HG03097 (cell line): ENCODE measurements around the gene UBE3A.
"Not testable (repeated sequence)": the region's sequence is repeated elsewhere in the genome, so short reads cannot be mapped to it uniquely, and the experiment has no call there.

Source experiments
- ATAC-seq: cut with Tn5 transposase; IDR thresholded peaks from one replicate; pipeline ENCODE4 v1.9.1; 2021; ENCODE audit not compliant: unreplicated experiment, low FRiP score

UBE3A gene

DNA sequence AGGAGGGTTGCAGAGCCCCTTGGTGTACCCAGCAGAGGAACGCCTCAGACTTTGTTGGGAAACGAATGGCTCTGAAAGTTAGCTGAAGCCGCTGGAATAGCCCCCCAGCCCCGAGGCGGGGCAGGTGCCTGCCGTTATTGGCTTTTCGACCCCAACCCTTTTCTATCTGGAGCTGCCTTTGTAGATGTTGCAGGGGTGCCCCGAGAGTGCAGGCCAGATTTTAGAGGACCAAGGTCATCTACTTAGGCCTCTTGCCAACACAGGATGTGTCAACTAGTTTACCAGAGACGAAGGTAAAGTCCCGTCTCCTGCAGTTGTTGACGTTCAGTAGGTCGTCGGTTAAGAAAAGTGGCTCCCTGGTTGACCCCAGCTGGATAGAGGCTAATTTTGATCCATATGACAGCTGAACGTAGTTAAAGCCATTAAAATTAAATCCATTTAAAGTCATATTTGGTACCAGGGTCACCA is 579 bp upstream of the UBE3A start:
- peak; percentile 4 for ATAC-seq

DNA sequence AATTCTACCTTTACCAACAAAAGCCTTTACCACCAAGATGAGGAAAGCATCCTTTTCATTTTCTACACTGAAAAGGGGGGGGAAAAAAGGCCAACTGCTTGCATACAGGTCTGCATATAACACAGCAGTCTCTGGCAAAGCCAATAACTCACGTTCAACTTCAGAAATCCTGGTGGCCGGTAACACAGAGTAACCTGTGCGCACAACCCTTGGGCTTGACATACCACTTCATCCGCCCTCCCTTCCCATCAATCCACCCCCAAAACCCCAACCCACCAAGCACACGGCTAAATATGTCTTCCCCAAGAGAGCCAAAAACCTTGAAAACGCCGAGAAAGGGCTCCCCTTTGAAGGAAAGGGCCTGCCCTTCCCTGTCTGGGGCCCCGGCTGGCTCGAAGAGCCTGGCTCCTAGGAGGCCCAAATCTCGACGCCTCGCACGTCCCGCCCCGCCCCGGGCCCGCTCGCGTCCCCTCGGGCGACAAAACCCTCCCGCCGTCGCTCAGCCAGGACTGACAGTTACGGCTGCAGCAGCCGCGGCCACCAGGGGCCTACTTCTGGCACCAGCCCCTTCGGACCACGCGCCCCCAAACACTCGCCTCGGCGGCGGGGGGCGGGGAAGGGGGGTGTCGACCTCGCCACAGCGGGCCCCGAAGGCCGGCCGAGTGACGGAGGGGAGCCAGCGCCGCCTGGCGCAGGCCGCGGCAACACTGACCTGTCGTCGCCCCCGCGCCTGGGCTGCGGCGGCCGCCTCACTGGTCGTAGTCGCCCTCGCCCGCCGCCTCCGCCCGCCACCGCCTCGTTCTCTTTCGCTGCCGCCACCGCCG is 835 bp downstream of the UBE3A start:
- ATAC-seq, result peak; percentile 47

DNA sequence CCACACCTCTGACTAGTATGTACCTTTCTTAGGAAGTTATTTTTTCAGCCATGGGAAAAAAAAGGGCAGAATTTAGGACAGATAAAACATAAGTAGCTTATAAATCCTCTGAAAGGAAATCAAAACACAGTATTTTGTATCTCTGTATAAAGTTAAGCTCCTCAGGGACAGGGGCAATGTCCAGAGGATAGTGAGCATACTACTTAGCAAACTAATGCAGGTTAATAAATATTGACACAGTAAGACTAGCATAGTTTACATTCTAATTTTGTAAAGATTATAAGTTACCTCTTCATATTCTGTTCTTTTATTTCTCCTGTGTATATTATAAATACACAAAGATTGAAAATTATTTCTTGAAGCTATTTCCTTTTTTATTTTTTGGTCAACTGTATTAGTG is 2.1 kb downstream of the UBE3A start:
- no peak for ATAC-seq

DNA sequence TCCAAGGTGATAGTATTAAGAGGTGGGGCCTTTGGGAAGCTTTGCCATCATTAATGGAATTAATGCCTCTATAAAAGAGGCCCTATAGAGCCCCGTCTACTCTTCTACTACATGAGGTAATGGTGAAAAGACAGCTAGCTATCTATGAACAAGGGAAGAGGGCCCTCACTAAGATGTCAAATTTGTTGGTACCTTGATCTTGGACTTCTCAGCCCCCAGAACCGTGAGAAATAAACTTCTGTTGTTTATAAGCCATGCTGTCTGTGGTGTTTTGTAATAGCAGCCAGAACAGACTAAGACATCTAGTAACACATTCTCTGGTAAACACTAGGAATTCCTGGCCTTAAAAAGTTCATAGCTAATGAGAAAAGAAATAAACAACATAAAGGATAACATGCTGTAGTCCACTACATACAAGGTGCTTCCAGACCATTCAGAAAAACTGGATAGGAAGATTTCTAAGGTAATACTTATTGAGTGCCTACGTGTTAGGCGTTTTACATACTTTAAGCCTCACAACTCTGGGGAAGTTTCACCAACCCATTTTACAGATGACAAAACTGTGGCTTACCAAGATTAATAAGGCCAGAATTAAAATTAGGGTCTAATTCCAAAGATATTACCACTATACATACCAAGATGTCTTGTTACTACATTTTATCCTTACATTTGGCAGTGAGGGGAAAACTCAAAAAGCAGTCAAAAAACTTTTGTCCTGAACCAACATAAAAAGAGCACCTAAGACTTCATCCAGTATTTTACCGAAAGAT is 3.2 kb downstream of the UBE3A start:
- ATAC-seq, result no peak

DNA sequence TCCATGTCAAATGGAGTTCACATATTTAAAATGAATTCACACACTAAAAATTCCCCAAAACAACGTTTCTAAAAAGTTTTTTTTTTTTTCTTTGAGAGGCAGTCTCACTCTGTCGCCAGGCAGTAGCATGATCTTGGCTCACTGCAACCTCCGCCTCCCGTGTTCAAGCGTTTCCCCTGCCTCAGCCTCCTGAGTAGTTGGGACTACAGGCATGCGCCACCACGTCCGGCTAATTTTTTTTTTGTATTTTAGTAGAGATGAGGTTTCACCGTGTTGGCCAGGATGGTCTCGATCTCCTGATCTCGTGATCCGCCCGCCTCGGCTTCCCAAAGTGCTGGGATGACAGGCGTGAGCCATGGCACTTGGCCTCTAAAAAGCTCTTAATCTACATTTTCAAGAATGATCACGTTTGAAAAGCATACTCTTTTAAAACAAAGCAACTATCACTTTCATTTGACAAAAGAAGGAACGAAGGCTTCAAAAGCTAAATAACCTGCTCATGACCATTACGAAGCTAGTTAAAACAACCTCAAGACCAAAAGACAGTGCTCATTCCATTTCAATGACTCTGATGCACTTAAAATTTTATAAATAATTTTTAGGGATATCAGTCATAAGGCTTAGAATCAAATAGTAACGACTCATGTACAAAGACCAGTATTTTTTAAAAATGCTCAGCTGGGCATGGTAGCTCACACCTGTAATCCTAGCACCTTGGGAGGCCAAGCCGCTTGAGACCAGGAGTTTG is 5.5 kb downstream of the UBE3A start:
- ATAC-seq, result no peak

DNA sequence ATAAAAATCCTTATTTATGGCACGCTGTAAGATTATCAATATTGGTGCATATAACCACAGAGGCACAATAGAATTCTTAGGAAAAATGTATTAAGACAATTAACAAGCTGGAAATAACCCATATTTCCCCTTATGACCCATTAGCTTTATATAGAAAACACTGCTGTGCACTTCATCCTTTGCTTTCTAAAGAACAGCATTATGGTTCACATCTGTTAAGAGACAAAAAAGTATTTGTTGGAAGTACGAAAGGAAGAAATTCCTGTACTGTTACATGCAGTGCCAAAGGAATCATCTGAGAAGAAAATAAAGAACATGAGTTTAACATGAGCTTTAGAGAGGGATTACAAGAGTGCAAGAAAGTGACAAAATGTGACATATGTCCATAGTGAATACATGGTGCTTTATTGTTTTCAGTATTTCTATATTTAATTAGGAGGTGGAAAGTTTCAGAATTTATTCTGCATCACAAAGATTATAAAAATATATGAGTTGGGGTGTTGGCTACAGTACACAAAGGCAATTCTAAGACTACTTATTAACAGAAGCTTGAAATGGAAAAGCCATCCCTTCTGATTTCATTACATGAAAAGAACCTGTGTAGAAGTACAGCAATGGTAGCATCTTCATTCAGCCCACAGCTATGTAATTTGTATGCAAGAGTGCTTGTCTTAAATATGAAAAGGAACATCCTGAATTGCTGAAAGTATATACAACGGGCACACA is 6.8 kb downstream of the UBE3A start:
- no peak for ATAC-seq

DNA sequence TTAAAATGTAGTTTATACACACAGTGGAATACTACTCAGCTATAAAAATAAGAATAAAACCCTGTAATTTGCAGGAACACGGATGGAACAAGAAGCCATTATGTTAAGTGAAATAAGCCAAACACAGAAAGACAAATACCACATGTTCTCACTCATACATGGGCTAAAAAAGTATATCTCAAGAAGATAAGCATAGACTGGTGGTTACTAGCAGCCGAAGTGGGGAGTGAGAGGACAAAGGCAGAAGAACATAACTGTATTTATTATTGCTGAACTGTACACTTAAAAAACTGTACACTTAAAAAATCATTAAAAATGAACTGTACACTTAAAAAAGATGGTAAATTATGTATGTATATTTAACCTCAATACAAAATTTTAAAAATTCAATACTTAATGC is 11.0 kb downstream of the UBE3A start:
- no peak for ATAC-seq

DNA sequence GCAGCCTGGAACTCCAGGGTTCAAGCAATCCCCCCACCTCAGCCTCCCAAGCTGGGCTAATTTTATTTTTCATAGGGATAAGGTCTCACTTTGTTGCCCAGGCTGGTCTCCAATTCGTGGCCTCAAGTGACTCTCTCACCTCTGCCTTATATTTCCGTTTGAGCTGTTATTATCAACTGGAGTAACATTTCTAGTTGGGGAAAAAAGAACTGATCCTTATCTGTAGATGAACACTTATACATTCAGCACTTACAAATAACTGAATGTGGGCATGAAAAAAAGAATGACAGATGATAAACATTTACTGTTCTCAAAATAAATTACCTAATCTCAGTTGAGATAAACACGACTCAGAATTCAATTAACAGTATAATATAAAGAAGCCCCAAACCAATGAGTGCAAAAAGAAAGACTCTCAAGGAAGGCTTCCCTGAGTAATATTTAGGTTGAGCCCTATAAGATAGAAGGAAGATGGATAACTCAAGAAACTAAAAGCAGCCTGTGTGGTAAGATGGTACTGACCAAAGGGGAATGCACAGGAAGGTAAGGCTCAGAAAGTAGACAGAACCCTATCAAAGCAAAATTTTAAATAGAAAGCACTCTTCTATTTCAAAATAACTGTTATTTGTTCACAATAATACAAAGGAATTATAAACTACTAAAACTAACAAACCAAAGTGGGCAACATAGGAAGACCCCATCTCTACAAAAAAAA is 11.8 kb downstream of the UBE3A start:
- no peak for ATAC-seq

DNA sequence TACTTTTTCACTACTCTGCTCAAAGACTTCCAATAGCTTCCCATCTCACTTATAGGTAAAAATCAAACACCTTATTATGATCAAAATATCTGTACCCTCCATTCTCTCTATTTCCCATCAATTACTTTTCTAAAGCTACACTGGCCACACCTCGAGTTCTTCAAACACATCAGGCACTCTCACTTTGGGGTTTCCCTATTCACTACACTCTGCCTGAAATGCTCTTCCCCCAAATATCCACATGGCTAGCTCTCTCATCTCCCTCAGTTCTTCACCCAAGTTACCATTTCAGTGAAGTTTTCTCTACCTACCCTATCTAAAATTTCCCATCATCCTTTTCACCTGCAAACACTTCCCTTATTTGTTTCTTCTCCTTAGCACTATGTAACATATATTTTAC is 14.8 kb downstream of the UBE3A start:
- no peak for ATAC-seq

DNA sequence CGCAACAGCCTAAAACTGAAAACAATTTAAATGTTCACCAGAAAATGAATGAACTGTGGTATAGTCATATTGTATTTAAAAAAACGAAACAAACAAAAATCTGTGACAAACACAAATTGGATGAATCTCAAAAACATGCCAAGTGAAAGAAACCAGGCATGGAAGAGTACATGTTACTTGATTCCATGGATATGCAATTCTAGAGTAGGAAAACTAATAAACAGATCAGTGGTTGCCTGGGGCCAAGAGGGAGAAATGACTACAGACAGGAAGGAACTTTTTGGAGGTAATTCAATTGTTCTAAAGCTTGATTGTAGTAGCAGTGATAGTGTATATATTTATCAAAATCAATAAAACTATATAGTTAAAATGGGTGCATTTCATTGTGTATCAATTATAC is 16.8 kb downstream of the UBE3A start:
- ATAC-seq, result no peak

DNA sequence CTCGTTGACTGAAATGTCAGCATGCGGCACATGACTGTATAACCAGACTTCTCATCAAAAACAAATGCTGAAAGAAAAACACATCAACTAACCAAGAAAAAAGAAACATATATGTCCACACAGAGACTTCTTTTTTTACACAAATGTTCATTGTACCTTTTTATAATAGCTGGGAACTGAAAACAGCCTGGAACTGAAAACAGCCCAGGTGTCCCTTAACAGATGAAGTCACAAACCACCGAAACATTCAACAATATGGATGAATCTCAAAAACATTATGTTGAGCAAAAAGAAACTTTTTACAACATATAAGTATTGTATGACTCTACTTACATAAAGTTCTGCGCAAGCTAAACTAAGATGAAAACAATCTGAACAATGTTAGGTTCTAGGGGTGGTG is 20.6 kb downstream of the UBE3A start:
- no peak for ATAC-seq

DNA sequence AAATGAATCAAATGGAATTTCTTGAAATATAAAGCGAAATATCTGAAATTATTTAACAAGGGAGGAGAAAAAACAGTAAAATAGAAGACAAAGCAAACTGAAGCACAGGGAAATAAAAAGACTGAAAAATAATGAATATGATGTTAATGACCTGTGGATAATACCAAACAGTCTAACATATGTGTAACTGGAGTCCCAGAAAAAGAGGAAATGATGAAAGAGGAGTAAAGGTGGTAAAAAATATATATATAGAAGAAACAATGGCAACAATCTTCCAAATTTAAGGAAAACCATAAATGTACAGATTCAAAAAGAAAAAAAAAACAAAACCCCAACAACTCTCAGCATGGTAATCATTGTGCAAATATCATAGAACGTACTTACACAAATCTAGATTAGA is 21.2 kb downstream of the UBE3A start:
- no peak for ATAC-seq

DNA sequence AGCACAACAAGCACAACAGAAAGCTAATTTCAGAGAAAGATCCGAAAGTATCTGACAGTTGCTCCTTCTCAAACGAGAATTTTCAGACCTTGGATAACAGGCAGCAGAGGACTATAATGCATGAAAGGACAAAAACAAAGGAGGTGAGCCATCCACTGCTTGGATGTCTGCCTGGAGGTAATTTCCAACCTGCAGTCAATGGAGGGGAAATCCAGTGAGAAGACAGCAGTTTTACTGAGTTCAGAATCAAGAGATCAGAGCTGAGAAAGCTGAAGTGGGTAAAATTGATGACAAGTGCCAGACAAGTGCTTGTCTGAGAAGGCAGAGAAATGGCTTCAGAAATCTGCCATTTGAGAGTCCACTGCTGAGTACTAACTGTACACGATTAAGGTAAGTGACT is 22.1 kb downstream of the UBE3A start:
- no peak for ATAC-seq

DNA sequence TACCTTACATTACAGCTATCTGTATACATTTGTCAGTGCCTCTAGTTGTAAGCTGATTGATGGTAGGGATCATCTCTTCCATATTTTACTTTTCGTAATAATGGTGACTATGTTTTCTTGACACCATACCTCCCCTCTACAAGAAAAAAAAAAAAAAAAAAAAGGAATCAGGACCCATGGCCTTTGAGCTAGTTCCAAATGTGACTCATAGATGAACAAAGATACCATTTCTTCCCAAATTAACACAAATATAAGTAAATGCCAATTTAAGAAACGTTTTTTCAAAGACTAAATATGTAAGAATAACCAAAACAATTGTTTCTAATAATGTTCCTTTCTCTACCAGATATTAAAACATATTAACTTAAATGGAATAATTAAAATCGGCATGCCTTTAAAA is 23.1 kb downstream of the UBE3A start:
- ATAC-seq, result no peak

DNA sequence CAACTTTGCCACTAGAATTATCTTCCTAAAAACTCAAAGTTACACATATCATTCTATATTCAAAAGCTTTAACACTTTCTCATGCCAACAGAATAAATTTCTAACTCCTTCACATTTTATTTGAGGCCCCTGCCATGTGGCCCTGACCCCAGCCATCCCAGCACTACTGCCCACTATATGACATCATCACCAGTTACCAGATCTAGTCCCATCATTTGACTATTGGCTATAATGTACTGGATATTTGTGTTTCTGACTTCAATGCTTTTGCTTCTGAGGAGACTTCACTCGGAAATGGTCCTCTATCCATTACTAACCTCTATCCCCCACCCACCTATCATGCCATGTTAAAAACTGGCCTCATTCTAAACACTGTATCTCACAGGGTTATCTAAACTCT is 23.6 kb downstream of the UBE3A start:
- no peak for ATAC-seq

DNA sequence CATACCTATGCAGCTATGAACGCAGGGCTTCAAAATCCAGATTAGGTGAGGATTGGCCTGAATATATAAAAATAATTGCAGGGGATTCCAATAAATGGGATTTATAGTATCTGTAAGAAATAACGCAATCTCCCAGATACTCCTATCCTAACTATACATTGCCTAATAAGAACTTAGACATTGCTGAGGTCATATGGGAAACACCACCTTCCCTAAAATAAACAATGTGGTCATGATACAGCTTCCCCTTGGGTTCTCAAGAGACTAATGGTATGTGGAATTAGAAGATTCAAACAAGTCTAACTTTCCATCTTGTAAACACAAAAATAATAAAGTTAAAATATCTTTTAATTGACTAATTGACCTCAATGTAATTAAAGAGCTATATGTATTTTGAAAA is 28.2 kb downstream of the UBE3A start:
- ATAC-seq, result no peak

DNA sequence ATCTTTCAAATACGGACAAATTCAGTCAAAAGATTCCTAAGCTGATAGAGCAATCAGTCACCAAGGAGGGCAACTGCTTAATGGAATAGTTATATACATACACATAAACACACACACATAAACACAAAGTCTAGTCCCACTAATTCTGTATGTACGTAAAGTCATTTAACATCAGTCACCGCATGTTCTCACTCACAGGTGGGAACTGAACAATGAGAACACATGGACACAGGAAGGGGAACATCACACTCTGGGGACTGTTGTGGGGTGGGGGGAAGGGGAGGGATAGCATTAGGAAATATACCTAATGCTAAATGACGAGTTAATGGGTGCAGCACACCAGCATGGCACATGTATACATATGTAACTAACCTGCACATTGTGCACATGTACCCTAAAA is 29.1 kb downstream of the UBE3A start:
- not testable (repeated sequence) for ATAC-seq

DNA sequence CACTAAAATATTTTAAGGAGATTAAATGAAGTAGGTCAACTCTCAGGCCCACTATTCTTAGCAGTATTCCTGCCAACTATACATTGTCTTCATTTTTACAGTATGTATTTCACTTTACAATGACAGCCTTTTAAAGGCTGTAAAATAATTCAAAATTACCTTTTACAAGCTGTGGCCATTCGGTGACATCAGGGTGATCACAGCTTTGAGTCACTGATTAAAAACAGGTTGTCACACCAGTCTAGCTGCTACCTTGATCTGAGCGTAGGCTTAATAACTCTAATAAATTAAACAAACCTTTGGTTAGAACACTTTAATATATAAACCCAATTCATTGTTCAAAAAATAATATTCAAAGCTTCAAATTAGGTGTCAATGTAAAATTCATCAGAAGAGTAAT is 29.9 kb downstream of the UBE3A start:
- ATAC-seq, result no peak

DNA sequence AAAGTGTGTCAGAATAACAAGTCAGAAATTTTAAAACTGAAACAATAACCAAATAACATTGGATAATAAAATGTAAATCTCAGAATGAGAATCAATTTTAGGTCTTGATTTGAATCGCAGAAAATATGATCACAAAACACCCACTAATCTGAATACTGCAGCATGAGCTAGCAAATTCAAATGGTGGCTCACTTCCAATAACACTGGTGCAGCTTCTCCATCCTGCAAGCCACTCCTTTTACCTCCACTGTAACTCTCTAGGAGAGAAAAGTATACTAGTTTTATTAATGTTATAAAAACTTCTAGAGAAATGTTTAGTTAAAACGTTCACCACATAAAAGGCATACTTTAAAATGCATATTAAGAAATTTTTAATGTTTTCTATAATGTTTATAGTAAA is 30.4 kb downstream of the UBE3A start:
- ATAC-seq, result no peak

DNA sequence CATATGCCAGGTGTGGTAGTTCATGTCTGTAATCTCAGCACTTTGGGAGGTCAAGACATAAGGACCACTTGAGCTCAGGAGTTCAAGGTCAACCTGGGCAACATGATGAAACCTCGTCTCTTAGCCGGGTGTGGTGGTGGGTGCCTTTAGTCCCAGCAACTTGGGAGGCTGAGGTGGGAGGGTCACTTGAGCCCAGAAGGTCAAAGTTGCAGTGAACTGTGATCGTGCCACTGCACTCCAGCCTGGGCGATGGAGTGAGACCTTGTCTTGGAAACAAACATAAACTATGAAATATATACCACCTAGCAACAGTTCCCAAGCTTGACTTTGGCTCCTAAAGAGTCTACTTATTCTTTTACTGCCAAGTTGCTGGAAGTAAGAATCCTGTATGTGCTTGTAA is 30.9 kb downstream of the UBE3A start:
- no peak for ATAC-seq
